Measurements from ENCODE around the gene FBRS.

Gene FBRS

DNA sequence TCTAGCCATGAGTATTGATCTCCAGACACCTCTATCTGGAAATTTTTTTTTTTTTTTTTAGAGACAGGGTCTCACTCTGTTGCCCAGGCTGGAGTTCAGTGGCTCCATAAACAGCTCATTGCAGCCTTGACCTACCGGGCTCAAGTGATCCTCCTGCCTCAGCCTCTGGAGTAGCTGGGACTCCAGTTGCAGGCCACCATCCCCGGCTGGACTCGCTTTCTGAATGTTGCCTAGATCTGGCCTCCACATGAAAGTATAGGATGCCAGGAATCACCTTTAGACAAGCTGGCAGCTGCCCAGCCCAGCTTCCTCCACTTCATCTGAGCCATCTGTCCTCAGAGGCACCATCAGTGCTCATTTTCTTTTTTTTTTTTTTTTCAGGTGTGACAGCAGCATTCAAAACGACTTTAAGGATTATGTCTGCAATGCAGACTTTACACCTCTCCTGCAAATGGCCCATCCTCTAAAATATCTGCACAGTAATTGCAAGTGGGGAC is 13.8 kb upstream of the FBRS start:
- DNase-seq (ENCODE audit: low read depth): no peak

DNA sequence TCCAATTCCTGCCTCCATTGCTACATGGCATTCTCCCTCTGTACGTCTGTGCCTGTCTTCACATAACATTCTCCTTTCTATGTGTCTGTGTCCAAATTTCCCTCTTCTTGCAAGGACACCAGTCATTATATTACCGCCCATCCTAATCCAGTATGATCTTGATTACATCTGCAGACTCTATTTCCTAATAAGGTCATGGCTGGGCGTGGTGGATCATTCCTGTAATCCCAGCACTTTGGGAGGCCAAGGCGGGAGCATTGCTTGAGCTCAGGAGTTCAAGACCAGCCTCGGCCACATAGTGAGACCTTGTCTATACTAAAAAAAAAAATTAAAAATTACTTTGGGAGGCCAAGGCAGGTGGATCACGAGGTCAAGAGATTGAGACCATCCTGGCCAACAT is 12.5 kb upstream of the FBRS start:
- no peak for DNase-seq (ENCODE audit: low read depth)

DNA sequence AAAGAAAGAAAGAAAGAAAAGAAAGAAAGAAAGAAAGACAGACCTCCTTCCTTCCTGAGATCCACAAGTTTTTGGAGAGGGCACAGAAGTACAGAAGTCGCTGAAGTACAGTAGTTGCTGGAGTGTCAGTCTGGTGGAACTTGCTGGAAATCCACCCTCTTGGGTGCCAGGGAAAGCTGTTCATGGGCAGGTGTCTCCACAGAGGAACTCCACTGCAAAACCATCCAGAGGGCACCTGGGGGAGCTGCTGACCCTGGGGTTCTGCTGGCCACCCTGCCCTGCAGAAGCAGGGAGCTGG is 11.0 kb upstream of the FBRS start:
- DNase-seq (ENCODE audit: low read depth): no peak

DNA sequence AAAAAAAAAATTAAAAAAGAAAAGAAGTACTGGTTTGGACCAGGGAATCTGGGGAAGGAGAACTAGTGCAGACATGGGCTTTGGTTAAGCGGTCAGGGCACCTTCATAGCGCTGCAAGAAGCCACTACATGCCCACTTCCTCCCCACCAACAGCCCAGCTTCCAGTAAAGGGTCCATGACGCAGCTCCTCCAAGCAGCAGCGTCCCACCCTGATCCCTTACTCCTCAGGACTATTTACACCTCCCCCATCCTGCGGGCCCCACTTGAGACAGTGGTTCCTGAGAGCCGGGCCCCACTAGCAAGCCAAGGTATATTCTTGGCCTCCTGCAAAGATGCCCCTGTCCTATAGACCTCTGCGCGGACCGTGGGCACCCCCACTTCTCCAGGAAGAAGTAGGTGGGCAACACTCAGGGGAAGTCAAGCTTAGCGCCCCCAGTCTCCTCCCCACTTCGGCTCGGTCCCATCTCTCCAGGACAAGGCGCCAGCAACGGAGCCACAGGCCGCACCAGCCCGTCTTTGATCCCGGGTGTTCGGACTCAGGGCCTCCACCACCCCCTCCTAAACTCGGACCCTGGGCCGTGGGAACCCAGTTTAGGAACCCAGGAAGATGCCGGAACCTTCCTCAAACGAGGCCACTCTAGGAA is 8.4 kb upstream of the FBRS start:
- no peak for DNase-seq (ENCODE audit: low read depth)

DNA sequence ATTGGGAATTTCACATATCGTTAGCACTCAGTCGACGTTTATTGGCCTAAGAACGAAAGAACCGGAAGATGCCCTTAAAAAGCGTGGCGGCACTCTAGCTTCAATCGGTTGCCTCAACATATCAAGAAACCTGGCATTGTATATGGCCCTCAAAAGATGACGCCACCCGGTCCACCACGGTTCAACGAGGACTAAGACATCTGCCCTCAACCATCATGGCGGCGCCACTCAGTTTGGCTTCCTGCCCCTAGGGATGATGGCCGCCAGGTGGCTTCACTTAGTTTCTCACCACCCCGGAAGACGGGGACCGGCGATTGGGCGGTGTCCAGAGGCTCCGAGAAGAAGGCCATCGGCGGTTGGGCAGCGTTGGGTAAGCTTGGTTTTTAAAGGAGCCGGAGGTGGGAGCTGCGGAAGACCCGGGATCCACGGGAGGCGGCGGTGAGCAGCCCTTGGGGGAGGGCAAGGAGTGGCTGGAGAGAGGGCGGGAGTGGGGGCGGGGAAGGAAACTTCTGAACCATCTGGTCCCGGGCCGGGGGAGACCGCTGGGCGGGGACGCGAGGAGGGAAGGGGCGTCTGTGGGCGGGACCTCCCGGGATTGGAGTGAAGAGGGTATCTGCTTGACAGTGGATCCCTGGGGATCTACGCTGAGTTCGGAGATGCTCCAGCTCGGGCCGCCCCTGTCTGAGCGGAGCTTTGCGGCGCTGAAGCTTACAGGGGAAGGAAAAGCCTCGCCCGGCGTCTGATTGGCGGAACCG is 7.7 kb upstream of the FBRS start, which contains the start of gene PRR14:
TSS of gene PRR14 (plus strand) at position 592 of the 755 bp plus-strand sequence. CDS start 686 bp downstream, outside the sequence.
- DNase-seq (ENCODE audit: low read depth): peak; percentile 97

DNA sequence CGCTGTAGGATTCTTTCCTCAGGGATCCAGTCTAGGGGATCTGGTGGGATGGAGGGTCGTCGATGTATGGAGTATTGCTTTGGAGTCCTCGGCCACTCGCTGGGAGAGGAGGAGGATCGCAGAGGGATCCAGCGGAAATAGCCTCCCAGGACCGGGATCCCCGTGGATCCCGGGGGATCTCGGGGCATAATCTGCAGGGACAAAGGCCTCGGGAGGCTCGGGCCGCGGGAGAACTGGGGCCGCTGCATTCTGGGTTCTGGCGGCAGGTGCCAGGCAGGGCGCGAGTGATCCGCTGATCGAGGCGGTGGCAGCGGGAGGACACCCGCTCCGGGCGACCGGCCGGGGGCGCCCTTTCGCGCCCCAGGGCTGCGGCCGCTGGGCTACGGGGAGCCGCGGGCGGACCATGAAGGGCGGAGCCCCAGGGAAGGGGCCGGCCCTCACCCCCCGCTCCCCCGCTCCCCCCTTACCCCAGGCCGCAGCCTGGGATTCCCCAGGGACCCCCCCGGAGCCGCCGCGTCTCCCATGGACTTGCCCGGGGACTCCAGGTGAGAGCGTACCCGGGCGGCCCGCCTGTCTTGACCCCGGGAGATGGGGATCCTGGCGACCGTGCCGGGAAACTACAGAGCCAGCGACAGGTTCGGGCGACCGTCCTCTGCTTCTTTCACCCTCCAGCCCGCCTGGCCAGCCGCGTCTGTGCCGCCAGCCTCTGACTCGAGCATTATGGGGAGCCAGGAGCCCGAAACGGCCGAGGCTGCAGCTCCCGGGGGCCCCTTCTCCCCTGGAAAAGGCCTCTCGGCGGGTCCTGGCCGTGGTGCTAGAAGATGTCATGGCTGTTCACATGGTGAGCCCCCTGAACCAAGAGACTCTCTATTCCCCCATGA is 6.9 kb upstream of the FBRS start:
- DNase-seq (ENCODE audit: low read depth): peak; percentile 72

DNA sequence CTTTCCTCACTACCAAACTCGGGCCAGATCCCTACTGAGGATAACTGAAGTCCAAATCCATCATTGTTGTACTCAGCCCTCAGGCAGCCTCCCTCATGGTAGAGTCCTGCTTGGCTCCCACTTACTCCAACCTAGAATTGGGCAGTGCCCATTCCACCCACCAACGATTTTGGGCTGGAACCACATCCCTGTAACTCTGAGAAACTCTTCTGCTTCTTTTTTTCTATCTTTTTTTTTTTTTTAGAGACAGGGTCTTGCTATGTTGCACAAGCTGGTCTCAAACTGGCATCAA is 6.3 kb upstream of the FBRS start:
- DNase-seq (ENCODE audit: low read depth): no peak

DNA sequence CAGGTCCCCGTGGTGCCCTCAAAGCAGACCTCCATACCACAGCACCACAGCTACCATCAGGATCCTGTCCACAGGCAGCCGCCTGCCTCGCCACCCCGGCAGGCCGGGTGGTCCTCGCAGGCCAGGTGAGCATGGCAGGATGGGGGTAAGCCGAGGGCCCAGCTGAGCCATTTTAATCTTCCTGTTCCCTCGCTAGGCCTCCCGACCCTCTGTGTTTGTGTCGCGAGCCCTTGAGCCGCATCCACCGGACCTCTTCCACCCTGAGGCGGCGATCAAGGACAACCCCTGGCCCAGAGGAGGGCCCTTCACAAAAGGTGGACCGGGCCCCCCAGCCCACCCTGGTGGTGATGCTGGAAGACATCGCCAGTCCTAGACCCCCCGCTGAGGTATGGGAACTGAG is 5.5 kb upstream of the FBRS start:
- DNase-seq (ENCODE audit: low read depth): no peak

DNA sequence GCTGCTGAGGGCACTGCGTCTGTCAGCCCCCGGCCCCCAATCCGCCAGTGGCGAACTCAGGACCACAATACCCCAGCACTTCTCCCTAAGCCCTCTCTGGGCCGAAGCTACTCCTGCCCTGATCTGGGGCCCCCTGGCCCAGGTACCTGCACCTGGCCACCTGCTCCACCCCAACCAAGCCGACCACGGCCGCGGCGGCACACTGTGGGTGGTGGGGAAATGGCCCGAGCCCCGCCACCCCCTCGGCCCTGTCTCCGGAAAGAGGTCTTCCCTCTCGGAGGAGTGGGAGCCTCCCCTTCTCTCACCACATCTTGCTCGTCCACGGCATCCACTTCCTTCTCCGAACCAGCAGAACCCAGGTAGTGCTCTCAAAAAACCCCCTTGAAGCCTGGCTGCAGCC is 3.4 kb upstream of the FBRS start:
- DNase-seq (ENCODE audit: low read depth): no peak

DNA sequence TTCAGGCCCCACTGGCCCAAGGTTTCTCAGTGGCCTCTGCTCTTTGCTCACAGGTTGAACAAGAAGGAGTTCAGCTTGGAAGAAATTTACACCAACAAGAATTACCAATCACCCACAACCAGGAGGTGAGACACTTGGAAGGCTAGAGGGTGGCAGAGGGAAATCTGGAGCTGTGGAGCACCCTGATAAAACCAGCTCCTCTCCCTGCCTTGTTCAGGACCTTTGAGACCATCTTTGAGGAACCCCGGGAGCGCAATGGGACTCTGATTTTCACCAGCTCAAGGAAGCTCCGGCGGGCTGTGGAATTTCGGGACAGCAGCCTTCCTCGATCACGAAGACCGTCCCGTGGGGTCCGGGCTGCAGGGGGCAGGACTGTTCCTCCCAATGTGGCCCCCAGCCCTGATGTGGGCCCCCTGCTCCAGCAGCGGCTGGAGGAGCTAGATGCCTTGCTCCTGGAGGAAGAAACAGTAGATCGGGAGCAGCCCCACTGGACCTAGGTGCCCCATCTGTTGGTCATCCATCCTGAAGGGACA is 2.4 kb upstream of the FBRS start:
- DNase-seq (ENCODE audit: low read depth): no peak

DNA sequence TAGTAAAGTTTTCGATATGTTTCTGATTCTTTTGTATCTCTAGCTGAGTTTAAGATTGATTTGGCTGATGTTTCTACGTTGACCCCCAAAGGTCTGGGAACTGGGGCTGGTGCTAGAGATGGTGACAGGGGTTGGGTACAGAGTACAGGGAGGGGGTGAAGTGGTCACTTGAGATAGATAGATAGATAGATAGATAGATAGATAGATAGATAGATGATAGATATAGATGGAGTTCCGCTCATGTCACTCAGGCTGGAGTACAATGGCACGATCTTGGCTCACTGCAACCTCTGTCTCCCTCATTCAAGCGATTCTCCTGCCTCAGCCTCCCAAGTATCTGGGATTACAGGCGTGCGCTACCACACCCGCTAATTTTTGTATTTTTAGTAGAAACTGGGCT is 1.8 kb upstream of the FBRS start:
- no peak for DNase-seq (ENCODE audit: low read depth)

DNA sequence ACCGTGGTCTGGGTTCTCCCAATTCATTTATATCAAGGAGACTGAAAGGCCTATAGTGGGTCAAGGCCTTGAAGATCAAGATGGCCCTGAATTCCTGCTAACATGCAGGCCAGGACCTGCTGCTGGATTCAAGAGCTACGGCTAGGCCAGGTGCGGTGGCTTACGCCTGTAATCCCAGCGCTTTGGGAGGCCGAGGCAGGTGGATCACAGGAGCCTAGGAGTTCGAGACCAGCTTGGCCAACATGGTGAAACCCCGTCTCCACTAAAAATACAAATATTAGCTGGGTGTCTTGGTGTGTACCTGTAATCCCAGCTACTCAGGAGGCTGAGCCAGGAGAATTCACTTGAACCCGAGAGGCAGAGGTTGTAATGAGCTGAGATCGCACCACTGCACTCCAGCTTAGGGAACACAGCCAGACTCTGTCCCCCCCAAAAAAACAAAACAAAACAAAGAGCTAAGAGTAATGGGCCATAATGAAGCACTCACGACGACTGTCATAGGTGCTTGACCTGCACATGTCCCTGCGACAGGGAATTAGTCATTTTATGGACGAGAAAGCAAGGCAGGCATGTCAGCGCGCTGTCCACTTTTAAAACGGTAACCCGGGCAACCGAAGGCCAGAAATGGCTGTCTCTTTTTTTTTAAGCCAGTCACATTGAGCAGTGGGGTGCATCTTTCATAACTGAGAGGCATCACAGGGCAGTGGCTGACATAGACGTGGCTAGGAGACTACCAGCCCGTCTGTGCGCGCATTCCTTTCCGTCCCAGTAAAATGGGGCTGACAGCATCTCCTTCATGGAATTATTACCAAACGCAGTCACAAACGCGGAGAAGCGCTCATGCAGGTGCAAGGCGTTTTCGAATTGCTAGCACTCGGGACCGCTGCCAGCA is 1.0 kb upstream of the FBRS start:
- DNase-seq (ENCODE audit: low read depth): no peak

DNA sequence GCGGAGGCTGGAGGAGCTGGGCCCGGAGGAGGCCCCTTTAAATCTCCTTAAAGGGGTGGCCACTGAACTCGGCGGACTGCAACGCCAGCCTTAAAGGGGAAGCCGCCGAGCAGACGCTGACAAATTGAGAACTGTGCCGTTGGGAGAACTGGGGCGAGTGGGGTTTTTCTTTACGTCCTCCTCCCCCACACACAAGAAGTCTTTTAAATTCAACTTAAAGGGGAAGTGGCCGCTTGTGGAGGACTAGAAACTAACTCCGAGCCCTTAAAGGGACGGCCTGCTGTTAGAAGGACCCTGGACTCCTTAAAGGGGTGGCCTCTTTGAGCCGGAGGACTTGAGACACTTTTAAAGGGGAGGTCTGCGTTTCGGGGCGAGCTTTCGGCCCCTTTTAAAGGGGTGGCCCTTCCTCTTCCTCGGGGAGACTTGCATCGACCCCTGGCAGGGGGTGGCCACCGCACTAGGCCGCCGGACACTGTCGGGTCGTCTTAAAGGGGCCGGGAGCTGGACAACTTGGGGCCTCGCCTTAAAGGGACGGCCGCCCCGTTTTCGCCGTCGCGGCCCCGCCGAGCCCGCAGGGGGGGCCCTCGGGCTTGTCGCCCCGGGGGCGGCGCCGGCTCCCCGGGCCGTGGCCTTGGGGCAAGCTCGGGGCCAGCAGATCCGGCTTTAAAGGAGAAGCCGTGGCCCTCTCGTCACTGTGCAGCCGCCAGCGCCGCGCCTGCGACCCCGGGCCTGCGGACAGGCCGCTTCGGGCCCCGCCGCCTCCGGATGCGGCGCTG is 688 bp downstream of the FBRS start:
- peak; percentile 94 for DNase-seq (ENCODE audit: low read depth)

DNA sequence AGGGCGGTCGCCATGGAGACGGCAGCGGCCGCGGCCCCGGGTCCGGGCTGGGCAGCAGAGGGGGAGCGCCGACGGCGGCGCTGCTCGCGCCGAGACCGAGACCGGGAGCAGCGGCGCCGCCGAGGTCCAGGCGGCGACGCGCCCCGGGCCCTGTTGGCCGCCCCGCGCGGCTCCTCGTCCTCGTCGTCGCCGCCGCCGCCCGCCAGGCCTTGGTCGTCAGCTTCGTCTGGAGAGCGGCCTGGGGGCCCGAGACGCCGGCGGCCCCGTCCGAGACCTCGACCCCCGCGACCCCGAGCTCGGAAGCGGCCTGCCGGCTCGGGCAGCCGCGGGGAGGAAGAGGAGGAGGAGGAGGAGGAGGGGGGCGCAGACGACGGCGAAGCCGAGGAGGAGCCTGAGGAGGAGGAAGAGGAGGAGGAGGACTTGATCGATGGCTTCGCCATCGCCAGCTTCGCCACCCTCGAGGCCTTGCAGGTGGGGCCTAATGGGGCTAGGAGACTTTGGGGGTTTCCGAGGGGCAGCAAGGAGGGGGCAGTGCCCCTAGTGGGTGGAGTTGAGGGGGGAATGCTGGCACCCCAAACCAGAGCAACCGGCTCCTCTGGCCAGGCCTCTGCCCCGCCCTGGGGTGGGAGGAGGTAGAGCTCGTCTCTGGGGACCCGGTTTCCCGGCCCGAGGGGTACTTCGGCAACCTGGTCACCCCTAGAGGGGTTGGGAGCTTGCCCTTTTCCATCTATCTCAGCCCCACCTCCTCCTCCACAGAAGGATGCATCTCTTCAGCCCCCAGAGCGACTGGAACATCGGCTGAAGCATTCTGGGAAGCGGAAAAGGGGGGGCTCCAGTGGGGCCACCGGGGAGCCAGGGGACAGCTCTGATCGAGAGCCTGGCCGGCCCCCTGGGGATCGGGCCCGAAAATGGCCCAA is 1.5 kb downstream of the FBRS start:
- DNase-seq (ENCODE audit: low read depth): peak; percentile 25

DNA sequence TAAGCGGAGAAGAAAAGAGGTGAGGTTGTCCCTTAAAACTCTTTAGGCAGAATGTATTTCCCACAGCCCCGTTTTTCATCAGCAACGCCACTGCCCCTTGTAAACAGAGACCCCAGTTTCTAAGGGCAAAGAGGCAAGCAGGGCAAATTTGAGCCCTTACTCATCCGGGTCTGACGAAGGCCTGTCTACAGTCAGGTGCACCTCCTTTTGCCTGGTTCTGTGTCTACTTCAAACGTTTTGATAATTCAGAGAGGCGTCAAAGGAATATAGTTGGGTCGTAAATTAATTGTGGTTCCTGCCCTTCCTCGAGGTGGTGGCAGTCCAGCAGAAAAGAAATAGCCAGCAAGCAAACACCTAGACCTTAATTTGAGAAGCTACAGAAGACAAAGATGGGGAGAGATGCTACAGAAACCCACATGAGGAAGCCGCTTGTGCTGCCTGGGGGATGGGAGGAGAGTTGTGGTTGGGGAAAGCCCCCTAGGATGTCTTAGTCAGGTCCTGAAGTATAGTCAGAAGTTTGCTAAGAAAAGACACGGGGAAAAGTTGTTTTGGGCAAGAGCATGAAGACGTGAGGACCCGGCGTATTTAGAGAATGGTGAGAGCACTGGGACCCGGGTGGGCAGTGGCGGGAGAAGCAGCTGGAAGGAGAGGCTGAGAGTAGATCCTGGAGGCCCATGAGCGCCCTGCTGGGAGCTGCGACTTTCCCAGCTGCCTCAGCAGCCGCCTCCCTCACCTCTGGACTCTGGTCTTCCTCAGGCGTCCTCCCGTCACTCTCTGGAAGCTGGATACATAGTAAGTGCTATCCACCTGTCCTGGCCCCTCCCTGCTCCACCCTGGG is 2.4 kb downstream of the FBRS start:
- DNase-seq (ENCODE audit: low read depth): peak; percentile 80

DNA sequence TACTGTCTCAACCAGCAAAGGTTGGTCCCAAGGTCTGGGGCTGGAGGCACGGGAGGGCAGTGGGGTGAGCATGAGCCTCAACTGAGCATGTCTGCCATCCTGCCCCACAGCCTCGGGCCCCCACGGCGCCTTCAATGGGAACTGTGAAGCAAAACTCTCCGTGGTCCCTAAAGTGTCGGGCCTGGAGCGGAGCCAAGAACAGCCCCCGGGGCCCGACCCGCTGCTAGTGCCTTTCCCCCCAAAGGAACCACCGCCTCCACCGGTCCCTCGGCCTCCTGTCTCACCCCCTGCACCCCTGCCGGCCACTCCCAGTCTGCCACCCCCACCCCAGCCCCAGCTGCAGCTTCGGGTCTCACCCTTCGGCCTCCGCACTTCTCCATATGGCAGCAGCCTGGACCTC is 4.2 kb downstream of the FBRS start:
- no peak for DNase-seq (ENCODE audit: low read depth)

DNA sequence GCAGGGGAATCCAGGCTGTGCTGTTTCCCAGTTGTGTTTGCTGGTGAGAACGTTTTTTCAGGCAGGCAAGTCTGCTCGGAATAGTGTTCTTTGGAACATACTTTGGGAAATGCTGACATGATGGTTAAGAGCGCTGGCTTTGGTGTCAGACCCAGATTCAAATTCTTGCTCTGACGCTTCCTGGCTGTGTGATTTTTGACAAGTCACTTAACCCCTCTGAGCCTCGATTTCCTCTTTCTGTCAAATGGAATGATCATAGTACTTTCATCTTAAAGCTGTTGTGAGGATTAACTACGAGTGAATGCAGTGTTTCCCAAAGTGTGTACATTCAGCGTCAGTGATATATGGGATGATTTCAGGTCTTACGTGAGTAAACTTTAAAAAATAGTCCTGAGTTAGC is 4.8 kb downstream of the FBRS start:
- no peak for DNase-seq (ENCODE audit: low read depth)

DNA sequence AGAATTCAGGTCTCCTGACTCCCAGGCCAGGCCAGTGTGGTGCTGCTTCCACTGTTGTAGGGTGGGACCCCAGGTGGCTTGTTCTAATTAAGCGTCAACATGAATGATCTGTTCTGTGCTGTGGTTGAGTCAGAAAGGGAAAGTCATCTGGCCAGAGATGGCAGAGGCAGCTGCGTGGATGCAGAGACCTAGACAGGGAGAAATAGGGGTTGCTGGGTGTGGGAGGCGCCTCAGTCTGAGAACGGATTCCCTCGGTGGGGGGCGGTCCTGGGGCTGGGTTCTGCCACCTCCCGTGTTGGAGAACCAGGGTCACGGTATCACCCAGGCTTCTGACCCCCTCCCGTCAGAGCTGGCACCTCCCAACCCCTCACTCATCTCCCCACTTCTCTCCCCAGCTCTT is 5.6 kb downstream of the FBRS start:
- no peak for DNase-seq (ENCODE audit: low read depth)

DNA sequence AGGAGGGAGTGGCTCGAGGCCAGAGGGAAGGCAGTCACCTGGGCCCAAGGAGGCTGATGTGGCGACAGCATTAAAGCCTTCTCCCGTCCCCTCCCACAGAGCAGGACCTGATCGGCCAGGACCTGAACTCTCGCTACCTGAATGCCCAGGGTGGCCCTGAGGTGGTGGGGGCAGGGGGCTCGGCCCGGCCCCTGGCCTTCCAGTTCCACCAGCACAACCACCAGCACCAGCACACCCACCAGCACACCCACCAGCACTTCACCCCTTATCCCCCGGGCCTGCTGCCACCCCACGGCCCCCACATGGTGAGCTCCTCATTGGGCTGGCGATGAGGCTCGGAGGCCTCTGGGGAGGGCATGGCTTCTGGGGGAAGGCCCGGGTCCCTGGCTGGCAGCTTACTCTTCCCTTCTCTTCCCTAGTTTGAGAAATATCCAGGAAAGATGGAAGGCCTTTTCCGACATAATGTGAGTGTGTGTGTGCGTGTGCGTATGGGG is 6.4 kb downstream of the FBRS start:
- DNase-seq (ENCODE audit: low read depth): no peak
